ENCODE measurements around the gene BNIP3. TPM values are rescaled to one million over a fixed set of nuclear protein-coding genes. Genes with fewer than 3 reads are reported as not detected.

Gene BNIP3
- total RNA-seq, 4 donors from 2014 or later: 337 to 1,280 (median 583) TPM

GRCh38 chr10:131934769-131935168 is 47.0 kb downstream of the BNIP3 start:
- ATAC-seq (no peak), DNase-seq (no peak)
- Histone ChIP-seq H3K4me3 (no peak overlapping the region), H3K9me3 (no peaks in the 10 kb centered on the region), H3K27me3 (no peaks in the 10 kb centered on the region), H3K4me1 (peaks cover 27 to 28% of the 10 kb centered on the region in 2 donors), H3K36me3 (peaks cover 0 to 32% of the 10 kb centered on the region in 2 donors), H3K27ac (no peak overlapping the region)
- intact Hi-C loops (cut with DNase I; ENCODE audit: low total_unique reads): no loop called here
- in situ Hi-C loops (cut with MboI; ENCODE audit: low sequenced_read_pairs in 4 of 4): no loop called here
- TF ChIP-seq POLR2A (IDR thresholded peaks at IDR 0.05): no peak
- no peak for TF ChIP-seq CTCF (IDR thresholded peaks at IDR 0.05 in 4 of 5, conservative IDR thresholded peaks at IDR 0.05 in 1 of 5)

- H3K36me3 ChIP-seq: peaks cover 0 to 27% of the 10 kb centered on the region in 2 donors
- intact Hi-C loops (cut with DNase I; ENCODE audit: low total_unique reads): no loop called here
- no peak overlapping the region for H3K4me3 ChIP-seq
- H3K27ac ChIP-seq: peak overlapping the region in 3 of 4 donors; percentile 30 to 79 (median 65)
- peaks cover 27 to 32% of the 10 kb centered on the region in 2 donors for H3K4me1 ChIP-seq
- DNase-seq (no peak), ATAC-seq (no peak)
- TF ChIP-seq CTCF (IDR thresholded peaks at IDR 0.05 in 4 of 5, conservative IDR thresholded peaks at IDR 0.05 in 1 of 5) (no peak), POLR2A (IDR thresholded peaks at IDR 0.05) (no peak)
- no peaks in the 10 kb centered on the region for H3K9me3 ChIP-seq
- no peaks in the 10 kb centered on the region for H3K27me3 ChIP-seq
- in situ Hi-C loops (cut with MboI; ENCODE audit: low sequenced_read_pairs in 4 of 4): no loop called here
These were observed 48.0 kb downstream of the BNIP3 start for GRCh38 chr10:131933696-131934086.

- Histone ChIP-seq H3K4me1 (peaks cover 30 to 36% of the 10 kb centered on the region in 2 donors), H3K27ac (peak overlapping the region in 3 of 4 donors; percentile 30 to 79 (median 65)), H3K27me3 (no peaks in the 10 kb centered on the region), H3K9me3 (no peaks in the 10 kb centered on the region), H3K36me3 (peaks cover 0 to 21% of the 10 kb centered on the region in 2 donors), H3K4me3 (no peak overlapping the region)
- in situ Hi-C loops (cut with MboI; ENCODE audit: low sequenced_read_pairs in 4 of 4): no loop called here
- DNase-seq: no peak
- intact Hi-C loops (cut with DNase I; ENCODE audit: low total_unique reads): no loop called here
- ATAC-seq: no peak
- no peak for TF ChIP-seq POLR2A (IDR thresholded peaks at IDR 0.05)
- TF ChIP-seq CTCF (IDR thresholded peaks at IDR 0.05 in 4 of 5, conservative IDR thresholded peaks at IDR 0.05 in 1 of 5): no peak
These were observed 48.6 kb downstream of the BNIP3 start for GRCh38 chr10:131933016-131933695.

- intact Hi-C loops (cut with DNase I; ENCODE audit: low total_unique reads): no loop called here
- TF ChIP-seq CTCF (IDR thresholded peaks at IDR 0.05 in 4 of 5, conservative IDR thresholded peaks at IDR 0.05 in 1 of 5) (no peak), POLR2A (IDR thresholded peaks at IDR 0.05) (no peak)
- ATAC-seq (peak in 1 of 2 donors; percentile 86), DNase-seq (peak in 1 of 2 donors; percentile 76)
- H3K9me3 ChIP-seq: no peaks in the 10 kb centered on the region
- peak overlapping the region in 1 of 4 donors; percentile 30 for H3K4me3 ChIP-seq
- H3K27ac ChIP-seq: peak overlapping the region; percentile 23 to 79 (median 63)
- peaks cover 40 to 43% of the 10 kb centered on the region in 2 donors for H3K4me1 ChIP-seq
- peaks cover 0 to 10% of the 10 kb centered on the region in 2 donors for H3K36me3 ChIP-seq
- H3K27me3 ChIP-seq: no peaks in the 10 kb centered on the region
- in situ Hi-C loops (cut with MboI; ENCODE audit: low sequenced_read_pairs in 4 of 4): no loop called here
These were observed 49.7 kb downstream of the BNIP3 start for GRCh38 chr10:131931981-131932380.
